Kidney (tissue), 14 donors: ENCODE results near the gene ASPHD2. TPM values are rescaled to one million over a fixed set of nuclear protein-coding genes. Genes with fewer than 3 reads are reported as not detected.

Experiments used
- DNase-seq, 5 donors: peaks; one replicate each; pipeline ENCODE4 v3.0.0-alpha.2; 2013 to 2020
- FAIRE-seq: peaks from 2 replicates; lab custom pipeline; 2012; peaks lifted over from hg19 to GRCh38; lab: Jason Lieb, UNC
- H3K27ac ChIP-seq, 2 donors: one replicate each; pipeline ENCODE4 v1.7.0; 2013; ENCODE audit warnings: low read depth in 2 of 2, low read length in 2 of 2, inconsistent platforms in 1 of 2
- H3K27me3 ChIP-seq: one replicate; pipeline ENCODE4 v1.7.1; 2013; ENCODE audit warnings: low read length, inconsistent platforms; ENCODE audit not compliant: control insufficient read depth, insufficient read depth
- H3K36me3 ChIP-seq, 3 donors: one replicate each; pipeline versions ENCODE4 v1.7.0 to v1.7.1; 2013; ENCODE audit warnings: low read length in 3 of 3, control low read depth in 1 of 3, inconsistent platforms in 1 of 3; ENCODE audit not compliant: insufficient read depth in 3 of 3, control insufficient read depth in 2 of 3
- H3K4me1 ChIP-seq, 3 donors: one replicate each; pipeline versions ENCODE4 v1.7.0 to v1.7.1; 2013; ENCODE audit warnings: low read length in 3 of 3, inconsistent platforms in 1 of 3, low read depth in 1 of 3; ENCODE audit not compliant: control insufficient read depth in 2 of 3, insufficient read depth in 2 of 3
- H3K4me3 ChIP-seq, 3 donors: one replicate each; pipeline versions ENCODE4 v1.7.0 to v1.8.1; 2013; ENCODE audit warnings: low read length in 3 of 3, control low read depth in 1 of 3, inconsistent platforms in 1 of 3
- H3K9ac ChIP-seq, 3 donors: one replicate each; pipeline versions ENCODE4 v1.7.0 to v1.7.1; 2013; ENCODE audit warnings: low read length in 3 of 3, control low read depth in 1 of 3, inconsistent platforms in 1 of 3
- H3K9me3 ChIP-seq, 3 donors: one replicate each; pipeline versions ENCODE4 v1.7.0 to v1.7.1; 2013; ENCODE audit warnings: low read length in 3 of 3, control low read depth in 1 of 3, inconsistent platforms in 1 of 3; ENCODE audit not compliant: control insufficient read depth in 2 of 3, insufficient read depth in 1 of 3
- intact Hi-C: fragments of 100-400 bp; cut with DNase I; formaldehyde crosslinking; loops from one replicate; pipeline ENCODE4 v1.11.1; 2022
- polyA plus RNA-seq: library from polyadenylated mRNA; stranded (reverse); fragments of 350-450 nt; fragmentation: Illumina TruSeq; extraction: RNeasy Lipid Tissue Mini Kit (QIAGEN cat#74804); gene quantifications from one replicate; pipeline ENCODE4 v1.2.3, GENCODE V29; 2014; ENCODE audit warnings: low read depth, low replicate concordance; ENCODE audit not compliant: insufficient read depth
- total RNA-seq: library from RNA; stranded (reverse); fragmentation: NEBNext Ultra II Directional; extraction: Animal tissue kit (Norgen Biotek cat#: 25700); gene quantifications from one replicate; pipeline ENCODE4 v1.2.1, GENCODE V29; 2021
- TF ChIP-seq, protein P1 (sequence below): IDR thresholded peaks from 3 replicates; pipeline ENCODE4 v1.5.1; 2012; ENCODE audit warnings: mild to moderate bottlenecking, moderate library complexity, borderline replicate concordance; ENCODE audit not compliant: insufficient read depth; ENCODE audit errors: extremely low read depth
- donor health status: control.
- donor health status: control.
- donor health status: control.
- donor health status: control.
- donor health status: control.
- donor health status: DM: yes; HTN: yes; CAD: no.
- donor health status: Normal renal cell carcinoma (clear cell type).

Gene ASPHD2
- total and polyA plus RNA-seq, 2 donors from 2014 or later = 3.3 to 4.5 TPM

DNA sequence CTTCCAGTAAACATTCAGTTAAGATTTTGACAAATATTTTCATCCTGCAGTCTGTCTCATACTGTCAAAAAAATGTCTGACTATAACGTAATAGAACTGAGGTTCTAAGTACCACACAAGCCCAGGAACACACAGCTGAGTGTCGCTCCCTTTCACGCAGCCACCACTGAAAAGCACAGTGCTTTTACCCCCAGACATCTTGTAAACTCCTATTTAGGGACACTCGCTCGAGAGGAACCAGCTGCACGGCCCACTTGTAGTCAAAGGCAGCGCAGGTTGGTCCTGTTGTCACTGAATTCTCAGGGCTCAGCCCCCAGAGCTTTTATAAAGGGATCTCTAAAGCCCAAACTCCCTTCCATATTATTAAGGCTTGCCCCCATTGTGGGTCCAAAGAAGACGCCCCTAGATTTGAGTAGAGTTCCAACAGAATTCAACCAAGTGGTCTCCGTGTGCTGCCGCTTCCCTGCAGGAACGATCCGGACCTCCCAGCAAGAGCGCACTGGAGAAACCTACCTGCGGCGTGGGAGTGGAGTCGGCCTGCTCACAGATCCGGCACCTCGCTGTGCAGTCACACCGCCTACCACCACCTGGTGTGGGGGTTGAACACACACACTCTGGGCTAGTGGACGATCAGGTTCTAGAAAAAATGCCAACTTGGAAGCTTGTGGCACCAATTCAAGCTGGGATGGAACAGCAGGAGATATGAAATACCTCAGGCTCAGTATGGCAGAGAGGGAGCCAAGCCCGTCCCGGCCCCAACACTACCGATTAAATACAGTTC lies 23.4 kb downstream of the ASPHD2 start:
- H3K36me3 ChIP-seq = peaks cover 0 to 37% (median 24%) of the 10 kb centered on the region in 3 donors
- no peak for FAIRE-seq
- no peak overlapping the region for H3K9ac ChIP-seq
- H3K4me1 ChIP-seq = no peaks in the 10 kb centered on the region
- no peak overlapping the region for H3K4me3 ChIP-seq
- no peak for DNase-seq
- H3K9me3 ChIP-seq = no peaks in the 10 kb centered on the region
- no peaks in the 10 kb centered on the region for H3K27me3 ChIP-seq
- TF ChIP-seq, protein P1, sequence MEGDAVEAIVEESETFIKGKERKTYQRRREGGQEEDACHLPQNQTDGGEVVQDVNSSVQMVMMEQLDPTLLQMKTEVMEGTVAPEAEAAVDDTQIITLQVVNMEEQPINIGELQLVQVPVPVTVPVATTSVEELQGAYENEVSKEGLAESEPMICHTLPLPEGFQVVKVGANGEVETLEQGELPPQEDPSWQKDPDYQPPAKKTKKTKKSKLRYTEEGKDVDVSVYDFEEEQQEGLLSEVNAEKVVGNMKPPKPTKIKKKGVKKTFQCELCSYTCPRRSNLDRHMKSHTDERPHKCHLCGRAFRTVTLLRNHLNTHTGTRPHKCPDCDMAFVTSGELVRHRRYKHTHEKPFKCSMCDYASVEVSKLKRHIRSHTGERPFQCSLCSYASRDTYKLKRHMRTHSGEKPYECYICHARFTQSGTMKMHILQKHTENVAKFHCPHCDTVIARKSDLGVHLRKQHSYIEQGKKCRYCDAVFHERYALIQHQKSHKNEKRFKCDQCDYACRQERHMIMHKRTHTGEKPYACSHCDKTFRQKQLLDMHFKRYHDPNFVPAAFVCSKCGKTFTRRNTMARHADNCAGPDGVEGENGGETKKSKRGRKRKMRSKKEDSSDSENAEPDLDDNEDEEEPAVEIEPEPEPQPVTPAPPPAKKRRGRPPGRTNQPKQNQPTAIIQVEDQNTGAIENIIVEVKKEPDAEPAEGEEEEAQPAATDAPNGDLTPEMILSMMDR = no peak
- intact Hi-C loops = no loop called here
- no peak overlapping the region for H3K27ac ChIP-seq

DNA sequence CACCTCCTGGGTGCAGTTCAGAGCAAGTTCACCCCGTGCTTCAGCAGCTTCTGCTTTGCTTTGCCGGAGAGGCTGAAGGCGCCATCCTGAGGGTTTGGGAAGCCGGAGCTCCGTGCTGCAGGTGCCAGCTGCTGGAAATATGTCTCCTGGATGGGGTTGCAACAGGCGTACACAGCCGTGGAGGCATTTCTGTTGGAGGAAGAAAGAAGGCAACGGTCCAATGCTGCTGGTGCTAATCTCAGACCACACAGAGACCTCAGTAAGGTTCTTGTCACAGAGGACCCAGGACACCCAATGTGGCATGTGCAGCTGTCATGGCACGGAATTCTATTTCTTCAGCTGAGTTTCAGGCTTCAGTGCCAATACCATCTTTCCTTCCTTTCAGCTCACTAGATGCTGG lies 24.2 kb downstream of the ASPHD2 start:
- H3K9ac ChIP-seq = no peak overlapping the region
- intact Hi-C loops = no loop called here
- DNase-seq = no peak
- TF ChIP-seq, protein P1 = no peak
- H3K4me3 ChIP-seq = no peak overlapping the region
- H3K36me3 ChIP-seq = peaks cover 0 to 45% (median 30%) of the 10 kb centered on the region in 3 donors
- no peak overlapping the region for H3K27ac ChIP-seq
- no peak for FAIRE-seq
- H3K9me3 ChIP-seq = no peaks in the 10 kb centered on the region
- no peaks in the 10 kb centered on the region for H3K4me1 ChIP-seq
- H3K27me3 ChIP-seq = no peaks in the 10 kb centered on the region

DNA sequence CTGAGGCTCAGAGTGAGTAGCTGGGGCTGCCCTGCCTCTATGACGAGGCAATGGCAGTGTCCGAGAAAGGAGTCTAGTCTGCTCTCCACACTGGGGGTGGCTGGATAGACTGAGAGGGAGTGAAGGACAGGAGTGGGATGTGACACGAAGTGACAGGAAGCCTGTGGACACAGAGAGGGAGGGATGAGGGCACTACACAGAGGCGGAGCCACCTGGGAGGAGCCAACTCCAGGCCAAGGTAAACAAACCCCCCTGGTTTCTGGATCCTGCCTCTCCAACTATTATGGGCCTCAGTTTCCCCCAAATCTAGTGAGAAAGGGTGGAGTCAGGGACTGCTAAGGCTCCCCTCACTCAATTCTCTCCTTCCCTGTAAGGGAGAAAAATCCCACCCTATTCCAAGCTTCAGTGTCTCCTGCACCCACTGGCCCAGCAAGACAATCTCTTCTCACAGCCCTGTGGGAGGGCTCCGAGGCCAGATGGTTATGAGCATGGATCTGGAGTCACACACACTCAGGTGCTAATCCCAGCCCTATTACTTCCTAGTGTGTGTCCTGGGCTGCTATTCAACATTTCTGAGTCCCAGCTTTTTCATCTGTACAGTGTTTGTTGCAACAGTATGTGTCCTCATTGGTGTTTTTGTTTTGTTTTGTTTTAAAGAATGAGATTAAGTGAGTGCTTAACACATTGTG lies 24.9 kb downstream of the ASPHD2 start:
- H3K9me3 ChIP-seq = no peaks in the 10 kb centered on the region
- DNase-seq (no peak), FAIRE-seq (no peak)
- H3K4me3 ChIP-seq = no peak overlapping the region
- no peak overlapping the region for H3K27ac ChIP-seq
- intact Hi-C loops = no loop called here
- H3K4me1 ChIP-seq = no peaks in the 10 kb centered on the region
- no peak overlapping the region for H3K9ac ChIP-seq
- H3K36me3 ChIP-seq = peaks cover 0 to 49% (median 31%) of the 10 kb centered on the region in 3 donors
- TF ChIP-seq, protein P1 = no peak
- H3K27me3 ChIP-seq = no peaks in the 10 kb centered on the region
